Activated naive CD8-positive, alpha-beta T cell (primary cell): ENCODE data around the gene METTL2B.
"Not testable (repeated sequence)": the region's sequence is repeated elsewhere in the genome, so short reads cannot be mapped to it uniquely, and the experiment has no call there.

Source experiments
- H3K27ac Mint-ChIP-seq: one replicate; pipeline ENCODE4 v1.8.0; 2021; ENCODE audit warnings: mixed read lengths
- H3K27me3 Mint-ChIP-seq: one replicate; pipeline ENCODE4 v1.8.0; 2021; ENCODE audit warnings: mixed read lengths
- H3K36me3 Mint-ChIP-seq: one replicate; pipeline ENCODE4 v1.8.0; 2021; ENCODE audit warnings: mixed read lengths
- H3K4me1 Mint-ChIP-seq: one replicate; pipeline ENCODE4 v1.8.0; 2021; ENCODE audit warnings: low read depth, mixed read lengths
- H3K4me3 Mint-ChIP-seq: one replicate; pipeline ENCODE4 v1.8.0; 2021; ENCODE audit warnings: mild to moderate bottlenecking, mixed read lengths
- H3K9me3 Mint-ChIP-seq: one replicate; pipeline ENCODE4 v1.8.0; 2021; ENCODE audit warnings: low read depth, mixed read lengths

The METTL2B gene

GRCh38 chr7:128476402-128477335 is at the start of gene METTL2B:
METTL2B (plus strand) TSS chr7:128476748; CDS start chr7:128476766, 18 bp downstream.
- Mint-ChIP-seq H3K4me1 (peaks cover 36% of the 10 kb centered on the region), H3K4me3 (peak within 1 kb of the TSS; percentile 98), H3K27ac (peak within 1 kb of the TSS; percentile 99)
- not testable (repeated sequence) for H3K27me3 Mint-ChIP-seq, H3K36me3 Mint-ChIP-seq, H3K9me3 Mint-ChIP-seq

GRCh38 chr7:128427289-128427891 is 49.2 kb upstream of the METTL2B start:
- Mint-ChIP-seq H3K9me3 (no peaks in the 10 kb centered on the region), H3K27ac (no peak overlapping the region), H3K36me3 (no peaks in the 10 kb centered on the region), H3K4me1 (no peaks in the 10 kb centered on the region), H3K27me3 (peaks cover 6% of the 10 kb centered on the region), H3K4me3 (no peak overlapping the region)

- Mint-ChIP-seq H3K4me1 (no peaks in the 10 kb centered on the region), H3K27me3 (peaks cover 6% of the 10 kb centered on the region), H3K36me3 (no peaks in the 10 kb centered on the region), H3K4me3 (no peak overlapping the region), H3K9me3 (no peaks in the 10 kb centered on the region), H3K27ac (no peak overlapping the region)
Observed at GRCh38 chr7:128430207-128430606, 46.3 kb upstream of the METTL2B start.

- no peaks in the 10 kb centered on the region for H3K4me1 Mint-ChIP-seq
- no peak overlapping the region for H3K4me3 Mint-ChIP-seq
- H3K9me3 Mint-ChIP-seq, result no peaks in the 10 kb centered on the region
Observed at GRCh38 chr7:128431221-128431620, 45.3 kb upstream of the METTL2B start.

GRCh38 chr7:128431754-128432153 is 44.8 kb upstream of the METTL2B start:
- Mint-ChIP-seq H3K4me3 (no peak overlapping the region), H3K27ac (no peak overlapping the region), H3K36me3 (no peaks in the 10 kb centered on the region), H3K4me1 (no peaks in the 10 kb centered on the region), H3K9me3 (no peaks in the 10 kb centered on the region), H3K27me3 (peaks cover 6% of the 10 kb centered on the region)

More at GRCh38 chr7:128431221-128431620, 45.3 kb upstream of the METTL2B start:
- peaks cover 6% of the 10 kb centered on the region for H3K27me3 Mint-ChIP-seq
- H3K36me3 Mint-ChIP-seq, result no peaks in the 10 kb centered on the region
- H3K27ac Mint-ChIP-seq, result no peak overlapping the region

- Mint-ChIP-seq H3K9me3 (no peaks in the 10 kb centered on the region), H3K27me3 (peaks cover under 1% of the 10 kb centered on the region), H3K36me3 (no peaks in the 10 kb centered on the region), H3K4me3 (no peak overlapping the region), H3K4me1 (no peaks in the 10 kb centered on the region), H3K27ac (no peak overlapping the region)
Observed at GRCh38 chr7:128434413-128435326, 41.9 kb upstream of the METTL2B start.

GRCh38 chr7:128435327-128435686 is 41.2 kb upstream of the METTL2B start:
- H3K4me3 Mint-ChIP-seq, result no peak overlapping the region
- H3K36me3 Mint-ChIP-seq, result no peaks in the 10 kb centered on the region
- no peak overlapping the region for H3K27ac Mint-ChIP-seq
- no peaks in the 10 kb centered on the region for H3K27me3 Mint-ChIP-seq
- H3K4me1 Mint-ChIP-seq, result no peaks in the 10 kb centered on the region
- no peaks in the 10 kb centered on the region for H3K9me3 Mint-ChIP-seq

- H3K4me3 Mint-ChIP-seq, result no peak overlapping the region
- no peaks in the 10 kb centered on the region for H3K36me3 Mint-ChIP-seq
- H3K27ac Mint-ChIP-seq, result no peak overlapping the region
- no peaks in the 10 kb centered on the region for H3K9me3 Mint-ChIP-seq
- H3K27me3 Mint-ChIP-seq, result no peaks in the 10 kb centered on the region
- H3K4me1 Mint-ChIP-seq, result no peaks in the 10 kb centered on the region
Observed at GRCh38 chr7:128437426-128438332, 38.9 kb upstream of the METTL2B start.

- Mint-ChIP-seq H3K27ac (no peak overlapping the region), H3K4me3 (no peak overlapping the region), H3K36me3 (no peaks in the 10 kb centered on the region), H3K4me1 (no peaks in the 10 kb centered on the region), H3K27me3 (no peaks in the 10 kb centered on the region), H3K9me3 (no peaks in the 10 kb centered on the region)
Observed at GRCh38 chr7:128442356-128442755, 34.2 kb upstream of the METTL2B start.

GRCh38 chr7:128443831-128444600 is 32.5 kb upstream of the METTL2B start:
- no peaks in the 10 kb centered on the region for H3K9me3 Mint-ChIP-seq
- no peaks in the 10 kb centered on the region for H3K36me3 Mint-ChIP-seq
- H3K4me3 Mint-ChIP-seq, result no peak overlapping the region
- no peaks in the 10 kb centered on the region for H3K27me3 Mint-ChIP-seq
- H3K27ac Mint-ChIP-seq, result no peak overlapping the region
- peaks cover 3% of the 10 kb centered on the region for H3K4me1 Mint-ChIP-seq

- H3K36me3 Mint-ChIP-seq, result no peaks in the 10 kb centered on the region
- H3K27me3 Mint-ChIP-seq, result no peaks in the 10 kb centered on the region
- H3K27ac Mint-ChIP-seq, result no peak overlapping the region
- no peaks in the 10 kb centered on the region for H3K9me3 Mint-ChIP-seq
- H3K4me1 Mint-ChIP-seq, result peaks cover 9% of the 10 kb centered on the region
- no peak overlapping the region for H3K4me3 Mint-ChIP-seq
Observed at GRCh38 chr7:128446306-128446705, 30.2 kb upstream of the METTL2B start.

GRCh38 chr7:128447941-128448564 is 28.5 kb upstream of the METTL2B start:
- Mint-ChIP-seq H3K27ac (no peak overlapping the region), H3K4me1 (peaks cover 22% of the 10 kb centered on the region), H3K4me3 (no peak overlapping the region), H3K9me3 (no peaks in the 10 kb centered on the region), H3K27me3 (no peaks in the 10 kb centered on the region), H3K36me3 (no peaks in the 10 kb centered on the region)

GRCh38 chr7:128448751-128449302 is 27.7 kb upstream of the METTL2B start:
- Mint-ChIP-seq H3K4me3 (no peak overlapping the region), H3K27ac (no peak overlapping the region), H3K36me3 (no peaks in the 10 kb centered on the region), H3K4me1 (peaks cover 22% of the 10 kb centered on the region), H3K27me3 (no peaks in the 10 kb centered on the region), H3K9me3 (no peaks in the 10 kb centered on the region)
